ENCODE data around the gene SCUBE2.

The SCUBE2 gene

GRCh38 chr11:9073466-9074225, 17.8 kb downstream of the SCUBE2 start:
- no peak for DNase-seq

GRCh38 chr11:9072626-9073176, 18.7 kb downstream of the SCUBE2 start:
- DNase-seq: no peak

GRCh38 chr11:9071692-9072091, 19.7 kb downstream of the SCUBE2 start:
- DNase-seq: no peak

GRCh38 chr11:9070749-9071491, 20.5 kb downstream of the SCUBE2 start:
- DNase-seq: no peak

- no peak for DNase-seq
These were observed 21.4 kb downstream of the SCUBE2 start for GRCh38 chr11:9069862-9070470.

GRCh38 chr11:9069256-9069655, 22.1 kb downstream of the SCUBE2 start:
- no peak for DNase-seq

GRCh38 chr11:9066433-9066925, 24.9 kb downstream of the SCUBE2 start:
- no peak for DNase-seq

GRCh38 chr11:9065607-9066432, 25.6 kb downstream of the SCUBE2 start:
- DNase-seq: no peak

GRCh38 chr11:9061807-9062206, 29.6 kb downstream of the SCUBE2 start:
- no peak for DNase-seq

GRCh38 chr11:9060700-9061111, 30.7 kb downstream of the SCUBE2 start:
- peak in 2 of 5 experiments; percentile 38 to 95 for DNase-seq

- DNase-seq: no peak
These were observed 32.0 kb downstream of the SCUBE2 start for GRCh38 chr11:9059406-9059805.

GRCh38 chr11:9057888-9058287, 33.5 kb downstream of the SCUBE2 start:
- no peak for DNase-seq

- DNase-seq: no peak
These were observed 34.4 kb downstream of the SCUBE2 start for GRCh38 chr11:9057007-9057406.

GRCh38 chr11:9056467-9056866, 34.9 kb downstream of the SCUBE2 start:
- DNase-seq: no peak

- no peak for DNase-seq
These were observed 37.9 kb downstream of the SCUBE2 start for GRCh38 chr11:9053316-9054035.

- no peak for DNase-seq
These were observed 39.1 kb downstream of the SCUBE2 start for GRCh38 chr11:9052316-9052715.

- DNase-seq: no peak
These were observed 41.4 kb downstream of the SCUBE2 start for GRCh38 chr11:9049959-9050358.

GRCh38 chr11:9047964-9048523, 43.4 kb downstream of the SCUBE2 start:
- no peak for DNase-seq

GRCh38 chr11:9046481-9046880, 44.9 kb downstream of the SCUBE2 start:
- no peak for DNase-seq

- no peak for DNase-seq
These were observed 48.9 kb downstream of the SCUBE2 start for GRCh38 chr11:9042488-9042887.

- no peak for DNase-seq
These were observed 49.7 kb downstream of the SCUBE2 start for GRCh38 chr11:9041747-9042146.

All from T-helper 2 cell (primary cell).